Bronchial epithelial cell (primary cell): Measurements from ENCODE around the gene CFAP206. TPM values are rescaled to one million over a fixed set of nuclear protein-coding genes. Genes with fewer than 3 reads are reported as not detected.

ENCODE experiments used
- DNase-seq: peaks from one replicate; pipeline ENCODE4 v3.0.0-alpha.2; 2010; ENCODE audit warnings: low read depth
- FAIRE-seq: peaks from 2 replicates; lab custom pipeline; 2011; peaks lifted over from hg19 to GRCh38; lab: Jason Lieb, UNC
- H3K27me3 ChIP-seq: 2 replicates; pipeline ENCODE4 v1.5.1; 2011; ENCODE audit warnings: low read length; ENCODE audit not compliant: control insufficient read depth, insufficient read depth
- H3K36me3 ChIP-seq: 2 replicates; pipeline ENCODE4 v1.5.1; 2011; ENCODE audit warnings: low read length; ENCODE audit not compliant: control insufficient read depth, insufficient read depth
- H3K4me3 ChIP-seq: 2 replicates; pipeline ENCODE4 v1.5.1; 2011; ENCODE audit warnings: mild to moderate bottlenecking, low read depth, low read length, control low read depth
- total RNA-seq: library from RNA; depleted of rRNA; stranded (reverse); fragments of >200 nt; gene quantifications from 2 replicates; pipeline ENCODE4 v1.2.1, GENCODE V29; 2014
- TF ChIP-seq, protein P1 (sequence below): IDR thresholded peaks from 2 replicates; pipeline ENCODE4 v1.5.1; 2011; ENCODE audit warnings: mild to moderate bottlenecking, moderate library complexity, low read length, control low read depth, inconsistent platforms; ENCODE audit not compliant: insufficient read depth, severe bottlenecking

The CFAP206 gene, protein sequence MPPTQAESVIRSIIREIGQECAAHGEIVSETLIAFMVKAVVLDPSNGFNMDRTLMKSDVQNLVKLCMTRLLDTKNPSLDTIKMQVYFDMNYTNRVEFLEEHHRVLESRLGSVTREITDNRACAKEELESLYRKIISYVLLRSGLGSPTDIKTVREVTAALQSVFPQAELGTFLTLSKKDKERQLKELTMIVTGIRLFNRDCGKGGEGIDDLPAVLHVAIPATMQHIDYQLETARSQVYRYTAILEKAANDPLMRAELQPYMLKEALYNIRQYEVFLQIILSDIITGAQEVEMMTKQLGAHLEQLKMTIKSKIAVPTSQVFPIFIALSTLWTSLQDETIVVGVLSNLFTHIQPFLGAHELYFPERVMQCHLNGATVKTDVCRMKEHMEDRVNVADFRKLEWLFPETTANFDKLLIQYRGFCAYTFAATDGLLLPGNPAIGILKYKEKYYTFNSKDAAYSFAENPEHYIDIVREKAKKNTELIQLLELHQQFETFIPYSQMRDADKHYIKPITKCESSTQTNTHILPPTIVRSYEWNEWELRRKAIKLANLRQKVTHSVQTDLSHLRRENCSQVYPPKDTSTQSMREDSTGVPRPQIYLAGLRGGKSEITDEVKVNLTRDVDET
- total RNA-seq = under 0.01 TPM in 1 of 2 replicates, not detected in the other

DNA sequence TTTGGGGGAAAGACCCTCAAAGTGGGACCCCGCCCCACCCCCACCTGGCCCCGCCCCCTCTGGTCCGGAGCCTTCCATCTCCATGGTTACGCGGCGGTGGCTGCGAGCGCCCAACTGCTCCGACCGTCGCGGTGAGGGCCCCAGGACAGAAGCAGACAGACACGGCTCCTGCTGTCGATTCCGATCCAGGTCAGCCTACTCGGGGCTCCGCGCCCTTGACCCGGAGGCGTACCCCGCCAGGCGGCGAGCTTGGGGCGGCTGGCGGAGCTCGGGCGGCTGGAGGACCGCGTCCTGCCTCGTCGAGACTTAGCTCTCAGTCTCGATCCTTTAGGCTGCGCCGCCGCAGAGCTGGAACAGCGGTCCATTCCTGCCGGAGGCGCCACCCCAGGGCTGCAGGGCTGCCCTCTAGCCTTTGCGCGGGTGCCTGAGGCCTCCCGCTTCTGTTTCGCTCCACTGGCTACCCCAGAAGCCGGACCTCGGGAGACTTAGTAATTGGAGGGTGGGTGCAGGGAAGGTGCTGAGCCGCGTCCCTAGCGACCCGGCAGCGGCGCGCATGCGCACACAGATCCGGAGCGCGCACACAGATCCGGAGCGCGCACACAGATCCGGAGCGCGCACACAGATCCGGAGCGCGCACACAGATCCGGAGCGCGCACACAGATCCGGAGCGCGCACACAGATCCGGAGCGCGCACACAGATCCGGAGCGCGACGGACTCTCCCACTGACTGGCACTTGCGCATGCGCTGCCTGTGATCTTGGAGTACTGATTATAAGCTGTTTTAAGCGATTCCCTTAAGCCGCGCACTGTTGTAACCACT is at the start of gene CFAP206:
TSS of gene CFAP206 (plus strand) at position 72 of the 820 bp plus-strand sequence. CDS start 1,868 bp downstream, outside the sequence.
- DNase-seq = peak; percentile 79
- Histone ChIP-seq H3K4me3 (peak within 1 kb of the TSS; percentile 85), H3K36me3 (no peaks in the 10 kb centered on the region), H3K27me3 (peaks cover 2% of the 10 kb centered on the region)
- TF ChIP-seq, protein P1, sequence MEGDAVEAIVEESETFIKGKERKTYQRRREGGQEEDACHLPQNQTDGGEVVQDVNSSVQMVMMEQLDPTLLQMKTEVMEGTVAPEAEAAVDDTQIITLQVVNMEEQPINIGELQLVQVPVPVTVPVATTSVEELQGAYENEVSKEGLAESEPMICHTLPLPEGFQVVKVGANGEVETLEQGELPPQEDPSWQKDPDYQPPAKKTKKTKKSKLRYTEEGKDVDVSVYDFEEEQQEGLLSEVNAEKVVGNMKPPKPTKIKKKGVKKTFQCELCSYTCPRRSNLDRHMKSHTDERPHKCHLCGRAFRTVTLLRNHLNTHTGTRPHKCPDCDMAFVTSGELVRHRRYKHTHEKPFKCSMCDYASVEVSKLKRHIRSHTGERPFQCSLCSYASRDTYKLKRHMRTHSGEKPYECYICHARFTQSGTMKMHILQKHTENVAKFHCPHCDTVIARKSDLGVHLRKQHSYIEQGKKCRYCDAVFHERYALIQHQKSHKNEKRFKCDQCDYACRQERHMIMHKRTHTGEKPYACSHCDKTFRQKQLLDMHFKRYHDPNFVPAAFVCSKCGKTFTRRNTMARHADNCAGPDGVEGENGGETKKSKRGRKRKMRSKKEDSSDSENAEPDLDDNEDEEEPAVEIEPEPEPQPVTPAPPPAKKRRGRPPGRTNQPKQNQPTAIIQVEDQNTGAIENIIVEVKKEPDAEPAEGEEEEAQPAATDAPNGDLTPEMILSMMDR = peak; percentile 48
- no peak for FAIRE-seq

- TF ChIP-seq, protein P1 = no peak
- DNase-seq = no peak
- no peak overlapping the region for H3K4me3 ChIP-seq
- H3K36me3 ChIP-seq = no peaks in the 10 kb centered on the region
- H3K27me3 ChIP-seq = no peaks in the 10 kb centered on the region
- no peak for FAIRE-seq
Measured at GRCh38 chr6:87364602-87365252, 43.0 kb upstream of the CFAP206 start.

DNA sequence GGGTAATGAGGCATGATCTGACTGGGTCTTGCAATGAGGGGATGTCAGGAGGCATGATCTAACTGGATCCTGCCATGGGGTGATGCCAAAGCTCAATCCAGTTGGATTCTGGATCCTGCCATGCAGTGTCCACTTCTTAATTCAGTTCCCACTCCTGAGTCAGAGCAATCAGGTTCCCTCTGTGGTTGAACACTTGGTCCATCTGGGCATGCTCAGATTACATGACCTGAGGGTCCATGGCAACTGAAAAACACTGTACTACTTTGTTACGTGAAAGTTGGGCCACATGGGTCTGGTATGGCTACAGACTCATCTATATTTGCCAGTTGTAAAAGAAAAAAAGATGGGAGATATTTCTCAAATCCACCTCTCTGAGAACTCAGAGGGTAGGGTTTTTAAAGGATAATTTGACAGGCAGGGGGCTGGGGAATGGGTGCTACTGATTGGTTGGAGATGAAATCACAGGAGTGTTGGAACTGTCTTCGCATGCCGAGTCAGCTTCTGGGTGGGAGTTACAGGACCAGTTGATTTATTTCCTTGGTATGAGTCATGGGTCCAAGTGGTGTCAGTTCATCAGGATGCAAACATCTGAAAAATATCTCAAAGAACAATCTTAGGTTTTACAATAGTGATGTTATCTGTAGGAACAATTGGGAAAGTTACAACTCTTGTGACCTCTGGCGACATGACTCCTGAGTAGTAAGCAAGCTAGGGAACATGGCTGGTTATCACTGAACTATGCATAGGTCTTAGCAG is 41.5 kb upstream of the CFAP206 start:
- no peak for FAIRE-seq
- TF ChIP-seq, protein P1 = no peak
- Histone ChIP-seq H3K36me3 (no peaks in the 10 kb centered on the region), H3K4me3 (no peak overlapping the region), H3K27me3 (no peaks in the 10 kb centered on the region)
- DNase-seq = peak; percentile 13

- Histone ChIP-seq H3K36me3 (no peaks in the 10 kb centered on the region), H3K27me3 (no peaks in the 10 kb centered on the region), H3K4me3 (no peak overlapping the region)
- TF ChIP-seq, protein P1 = no peak
- FAIRE-seq (no peak), DNase-seq (no peak)
Measured at GRCh38 chr6:87366899-87367298, 40.9 kb upstream of the CFAP206 start.

GRCh38 chr6:87373377-87373776 is 34.4 kb upstream of the CFAP206 start:
- no peak for FAIRE-seq
- H3K36me3 ChIP-seq = no peaks in the 10 kb centered on the region
- H3K4me3 ChIP-seq = no peak overlapping the region
- TF ChIP-seq, protein P1 = no peak
- no peaks in the 10 kb centered on the region for H3K27me3 ChIP-seq
- DNase-seq = no peak
